ENCODE results near the gene ITPR2.

DNA sequence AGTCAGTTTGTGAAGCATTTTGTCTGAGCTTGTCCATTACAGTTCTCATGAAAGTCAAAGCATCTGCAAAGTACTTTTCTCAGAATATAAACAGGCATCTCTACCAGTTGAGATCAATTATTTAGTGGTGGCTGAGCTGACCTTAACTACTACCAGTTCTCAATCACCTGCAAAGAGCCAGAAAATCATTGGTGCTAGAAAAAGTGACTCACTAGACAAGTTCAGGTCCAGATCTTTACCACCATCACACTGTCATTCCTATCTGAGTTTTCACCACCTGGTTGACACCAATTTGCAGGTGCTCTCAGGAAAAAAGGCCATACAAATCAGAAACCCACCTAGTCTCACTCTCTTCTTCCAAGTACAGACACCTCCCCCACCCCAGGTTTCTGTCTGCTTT is 33.3 kb downstream of the ITPR2 start:
- TF ChIP-seq, protein P1, sequence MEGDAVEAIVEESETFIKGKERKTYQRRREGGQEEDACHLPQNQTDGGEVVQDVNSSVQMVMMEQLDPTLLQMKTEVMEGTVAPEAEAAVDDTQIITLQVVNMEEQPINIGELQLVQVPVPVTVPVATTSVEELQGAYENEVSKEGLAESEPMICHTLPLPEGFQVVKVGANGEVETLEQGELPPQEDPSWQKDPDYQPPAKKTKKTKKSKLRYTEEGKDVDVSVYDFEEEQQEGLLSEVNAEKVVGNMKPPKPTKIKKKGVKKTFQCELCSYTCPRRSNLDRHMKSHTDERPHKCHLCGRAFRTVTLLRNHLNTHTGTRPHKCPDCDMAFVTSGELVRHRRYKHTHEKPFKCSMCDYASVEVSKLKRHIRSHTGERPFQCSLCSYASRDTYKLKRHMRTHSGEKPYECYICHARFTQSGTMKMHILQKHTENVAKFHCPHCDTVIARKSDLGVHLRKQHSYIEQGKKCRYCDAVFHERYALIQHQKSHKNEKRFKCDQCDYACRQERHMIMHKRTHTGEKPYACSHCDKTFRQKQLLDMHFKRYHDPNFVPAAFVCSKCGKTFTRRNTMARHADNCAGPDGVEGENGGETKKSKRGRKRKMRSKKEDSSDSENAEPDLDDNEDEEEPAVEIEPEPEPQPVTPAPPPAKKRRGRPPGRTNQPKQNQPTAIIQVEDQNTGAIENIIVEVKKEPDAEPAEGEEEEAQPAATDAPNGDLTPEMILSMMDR (IDR thresholded peaks at IDR 0.05), result no peak
- no peak for TF ChIP-seq POLR2A (IDR thresholded peaks at IDR 0.05)

Measured in lower leg skin (tissue), 3 donors.